NCI-H524 (cell line): ENCODE results near the gene MYH7.

Experiments
- DNase-seq, 2 experiments: peaks; one replicate each; lab custom pipeline; 2025; lab: John Stamatoyannopoulos, UW

The MYH7 gene

GRCh38 chr14:23435543-23436326, at the start of gene MYH7:
TSS of gene MYH7 (minus strand) at chr14:23435660. CDS start at chr14:23433732, 1,928 bp downstream.
- DNase-seq = no peak

- peak; percentile 62 to 85 for DNase-seq
Observed at GRCh38 chr14:23483236-23483854, 47.9 kb upstream of the MYH7 start.

- no peak for DNase-seq
Observed at GRCh38 chr14:23482823-23483148, 47.3 kb upstream of the MYH7 start.

- DNase-seq = peak; percentile 20 to 61
Observed at GRCh38 chr14:23481979-23482822, 46.7 kb upstream of the MYH7 start.

GRCh38 chr14:23481362-23481970, 46.0 kb upstream of the MYH7 start:
- no peak for DNase-seq

- peak in 1 of 2 experiments; percentile 85 for DNase-seq
Observed at GRCh38 chr14:23478109-23478759, 42.8 kb upstream of the MYH7 start.

GRCh38 chr14:23470947-23471346, 35.5 kb upstream of the MYH7 start:
- DNase-seq = no peak

- DNase-seq = peak in 1 of 2 experiments; percentile 55
Observed at GRCh38 chr14:23469906-23470403, 34.5 kb upstream of the MYH7 start.

GRCh38 chr14:23469127-23469905, 33.9 kb upstream of the MYH7 start, which contains the start of gene NGDN:
TSS of gene NGDN (plus strand) at chr14:23469703. CDS start at chr14:23469716, 13 bp downstream.
- DNase-seq = peak; percentile 100

- peak in 1 of 2 experiments; percentile 50 for DNase-seq
Observed at GRCh38 chr14:23468704-23469126, 33.3 kb upstream of the MYH7 start.

GRCh38 chr14:23465261-23465660, 29.8 kb upstream of the MYH7 start:
- DNase-seq = no peak

- DNase-seq = no peak
Observed at GRCh38 chr14:23464700-23465099, 29.2 kb upstream of the MYH7 start.

- DNase-seq = no peak
Observed at GRCh38 chr14:23460960-23461359, 25.5 kb upstream of the MYH7 start.

- no peak for DNase-seq
Observed at GRCh38 chr14:23457587-23458445, 22.4 kb upstream of the MYH7 start.

GRCh38 chr14:23456883-23457586, 21.6 kb upstream of the MYH7 start:
- DNase-seq = peak in 1 of 2 experiments; percentile 55

GRCh38 chr14:23454445-23454856, 19.0 kb upstream of the MYH7 start:
- DNase-seq = peak in 1 of 2 experiments; percentile 42

- DNase-seq = no peak
Observed at GRCh38 chr14:23452237-23452636, 16.8 kb upstream of the MYH7 start.

GRCh38 chr14:23450379-23450778, 14.9 kb upstream of the MYH7 start:
- DNase-seq = no peak

GRCh38 chr14:23449314-23449713, 13.9 kb upstream of the MYH7 start:
- DNase-seq = no peak
